Endothelial cell of umbilical vein (primary cell): Measurements from ENCODE around the gene C4orf50. TPM values are rescaled to one million over a fixed set of nuclear protein-coding genes. Genes with fewer than 3 reads are reported as not detected.

ENCODE experiments used
- BruUV-seq: library from RNA; stranded (reverse); fragments of 400-500 nt; replicated peaks from 2 replicates; lab custom pipeline; 2021; lab: Mats Ljungman, UMichigan
- CTCF ChIA-PET: fragments of 300-600, 350-600 bp; sonication (Branson Sonifier 250); formaldehyde crosslinking; loops from one replicate; lab custom pipeline; 2021; ENCODE audit warnings: antibody characterized with exemption, inconsistent platforms; lab: Charles Lee
- POLR2A ChIA-PET: fragments of 300-600, 350-600 bp; sonication (Branson Sonifier 250); formaldehyde crosslinking; loops from one replicate; lab custom pipeline; 2021; ENCODE audit warnings: antibody characterized with exemption, inconsistent platforms; lab: Charles Lee
- DNase-seq: peaks from one replicate; pipeline ENCODE4 v3.0.0-alpha.2; 2011; ENCODE audit warnings: low read depth, low spot score
- FAIRE-seq: peaks from 2 replicates; lab custom pipeline; 2011; peaks lifted over from hg19 to GRCh38; lab: Jason Lieb, UNC
- H2AFZ ChIP-seq: 2 replicates; pipeline ENCODE4 v1.6.0; 2012; ENCODE audit warnings: low read depth, low read length, control low read depth, inconsistent platforms
- H3K27ac ChIP-seq: 2 replicates; pipeline ENCODE4 v1.5.1; 2011; ENCODE audit warnings: low read depth, mild to moderate bottlenecking, control low read depth, low read length, moderate library complexity; ENCODE audit not compliant: insufficient read depth
- H3K27me3 ChIP-seq, 2 experiments: 2 replicates each; pipeline versions ENCODE4 v1.6.0 to v1.6.1; 2011; ENCODE audit warnings: low read length in 2 of 2, mixed read lengths in 1 of 2; ENCODE audit not compliant: control insufficient read depth in 2 of 2, insufficient read depth in 2 of 2
- H3K36me3 ChIP-seq, 2 experiments: 2 replicates in 1 of 2; 3 replicates in 1 of 2; pipeline ENCODE4 v1.5.1; 2011; ENCODE audit warnings: low read length in 2 of 2, mild to moderate bottlenecking in 1 of 2, moderate library complexity in 1 of 2; ENCODE audit not compliant: control insufficient read depth in 2 of 2, insufficient read depth in 2 of 2; ENCODE audit errors: extremely low read depth in 1 of 2
- H3K4me1 ChIP-seq: 3 replicates; pipeline ENCODE4 v1.5.1; 2011; ENCODE audit warnings: mild to moderate bottlenecking, low read length; ENCODE audit not compliant: control insufficient read depth, insufficient read depth; ENCODE audit errors: extremely low read depth
- H3K4me2 ChIP-seq: 2 replicates; pipeline ENCODE4 v1.6.1; 2011; ENCODE audit warnings: low read length, control low read depth, mixed read lengths; ENCODE audit not compliant: insufficient read depth
- H3K4me3 ChIP-seq, 3 experiments: fragments of 200-600 bp in 1 of 3; sonication (generic), shearing (Covaris generic) in 1 of 3; replicated peaks in 1 of 3; 2 replicates each; pipeline ENCODE4 v1.5.1; 2011 to 2016; ENCODE audit warnings: control low read depth in 3 of 3, low read length in 3 of 3, mild to moderate bottlenecking in 2 of 3, inconsistent platforms in 1 of 3, low read depth in 1 of 3, moderate library complexity in 1 of 3; ENCODE audit not compliant: insufficient read depth in 1 of 3
- H3K79me2 ChIP-seq: 2 replicates; pipeline ENCODE4 v1.6.0; 2012; ENCODE audit warnings: low read length, inconsistent platforms; ENCODE audit not compliant: control insufficient read depth, insufficient read depth
- H3K9ac ChIP-seq: replicated peaks from 2 replicates; pipeline ENCODE3; 2011; ENCODE audit warnings: low read length, control low read depth; ENCODE audit not compliant: insufficient read depth; ENCODE audit errors: extremely low read depth
- H3K9me1 ChIP-seq: replicated peaks from 3 replicates; pipeline ENCODE4 v1.6.0; 2011; ENCODE audit warnings: mild to moderate bottlenecking, low read length; ENCODE audit not compliant: control insufficient read depth, insufficient read depth; ENCODE audit errors: extremely low read depth
- H3K9me3 ChIP-seq: replicated peaks from 2 replicates; pipeline ENCODE4 v1.5.1; 2012; ENCODE audit warnings: low read length, inconsistent platforms; ENCODE audit not compliant: control insufficient read depth, insufficient read depth
- H4K20me1 ChIP-seq: replicated peaks from 2 replicates; pipeline ENCODE3; 2011; ENCODE audit warnings: mild to moderate bottlenecking, low read length; ENCODE audit not compliant: control insufficient read depth, insufficient read depth; ENCODE audit errors: extremely low read depth
- EZH2 ChIP-seq: IDR thresholded peaks from 2 replicates; pipeline ENCODE4 v1.6.1; 2012; ENCODE audit warnings: borderline replicate concordance, low read depth, mild to moderate bottlenecking, moderate library complexity, low read length, inconsistent platforms; ENCODE audit not compliant: severe bottlenecking
- FOS ChIP-seq: IDR thresholded peaks from 2 replicates; pipeline ENCODE4 v1.6.1; 2011; ENCODE audit warnings: mild to moderate bottlenecking, low read length, moderate library complexity, borderline replicate concordance; ENCODE audit not compliant: insufficient read depth
- JUN ChIP-seq: IDR thresholded peaks from 2 replicates; pipeline ENCODE4 v1.6.1; 2011; ENCODE audit warnings: borderline replicate concordance, low read depth; ENCODE audit not compliant: insufficient read length, insufficient read depth
- POLR2A ChIP-seq: IDR thresholded peaks from 2 replicates; pipeline ENCODE4 v1.6.1; 2012; ENCODE audit warnings: low read depth, mild to moderate bottlenecking, control low read depth, low read length
- POLR2AphosphoS5 ChIP-seq: IDR thresholded peaks from 2 replicates; pipeline ENCODE4 v1.6.1; 2012; ENCODE audit warnings: low read depth, mild to moderate bottlenecking, control low read depth, low read length, moderate library complexity; ENCODE audit not compliant: insufficient read depth
- dilution Hi-C: fragments of 300-500 bp; cut with MboI; formaldehyde crosslinking; loops from one replicate; pipeline ENCODE4 v1.15.0; 2019; ENCODE audit warnings: low sequenced_read_pairs; ENCODE audit not compliant: extremely low pct_ligation_motif_present
- intact Hi-C: fragments of 100-400 bp; cut with micrococcal nuclease; formaldehyde crosslinking; loops from one replicate; pipeline ENCODE4 v1.10.0; 2022
- polyA plus RNA-seq, 4 experiments: library from polyadenylated mRNA; depleted of rRNA in 3 of 4; stranded (reverse) in 3 of 4; unstranded in 1 of 4; fragments of >200 nt; gene quantifications; 2 replicates each; pipeline versions ENCODE4 v1.2.1 to v1.2.3, GENCODE V29; 2011 to 2012; ENCODE audit warnings: missing spikeins in 1 of 4
- total RNA-seq: library from RNA; stranded (reverse); gene quantifications from 2 replicates; pipeline ENCODE4 v1.2.3, GENCODE V29; 2021
- TF ChIP-seq, protein P1 (sequence below), 2 donors: IDR thresholded peaks; 1 replicate in 1 of 2; 2 replicates in 1 of 2; pipeline ENCODE4 v1.5.1; 2011; ENCODE audit warnings: low read length in 2 of 2, mild to moderate bottlenecking in 2 of 2, moderate library complexity in 2 of 2, control low read depth in 1 of 2, inconsistent platforms in 1 of 2, low read depth in 1 of 2; ENCODE audit not compliant: insufficient read depth in 1 of 2; ENCODE audit errors: extremely low read depth in 1 of 2

The C4orf50 gene
- total and polyA plus RNA-seq, 2 donors (not counting 3 experiments of a cell fraction or from before 2014, with no cell fraction given) = not detected

DNA sequence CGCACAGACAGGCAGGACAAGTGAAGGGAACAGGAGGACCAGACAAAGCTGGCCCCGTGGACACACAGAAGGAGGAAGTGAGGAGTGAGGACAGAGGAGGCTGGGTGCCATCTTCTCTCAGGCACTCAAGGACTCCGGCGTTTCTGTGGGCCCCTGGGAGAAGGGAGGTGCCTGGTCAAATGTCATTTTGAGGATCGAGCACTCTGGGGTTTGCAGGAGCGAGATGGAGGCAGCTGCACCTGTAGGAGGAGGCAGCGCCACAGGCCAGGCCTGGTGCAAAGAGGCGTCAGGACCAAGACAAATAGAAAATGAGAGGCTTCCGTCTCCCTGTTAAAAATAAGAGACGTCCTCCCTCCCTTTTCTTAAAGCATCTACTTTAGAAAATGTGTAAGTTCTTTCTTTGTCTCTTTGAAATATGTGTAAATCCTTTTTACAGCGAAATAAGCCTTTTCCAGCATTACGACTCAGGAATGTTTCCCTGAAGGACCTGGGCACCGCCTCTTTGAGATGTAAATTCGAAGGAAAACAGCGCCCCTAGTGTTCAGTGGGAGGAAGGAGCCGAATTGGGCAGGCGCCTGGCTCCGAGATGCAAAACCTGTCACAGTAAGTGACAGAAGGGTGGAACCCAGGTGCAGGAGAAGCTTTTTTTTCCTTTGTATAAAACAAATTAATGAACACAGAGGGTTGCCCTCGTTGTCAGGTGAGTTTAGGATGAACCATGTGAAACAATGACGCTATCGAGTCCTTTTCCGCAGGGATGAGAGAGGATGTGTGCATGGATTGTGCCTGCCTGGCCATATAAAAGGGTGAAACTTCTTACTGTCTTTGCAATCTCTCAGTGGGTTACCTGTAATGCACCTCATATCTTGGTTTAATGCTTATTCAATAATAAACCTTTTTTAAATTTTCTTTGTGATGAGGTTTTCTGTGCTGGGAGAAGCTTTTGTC is 1.4 kb upstream of the C4orf50 start:
- no peak overlapping the region for H3K9ac ChIP-seq
- ChIA-PET CTCF (interaction anchor here (0.7 to 1.8 kb wide), 2 partner anchors 21 to 58 kb away, joined by 4 to 8 read pairs; no protein-coding TSS in a partner anchor), POLR2A (no interaction called here)
- H3K4me3 ChIP-seq = no peak overlapping the region
- no peaks in the 10 kb centered on the region for H3K4me1 ChIP-seq
- TF ChIP-seq JUN = no peak
- TF ChIP-seq, protein P1, sequence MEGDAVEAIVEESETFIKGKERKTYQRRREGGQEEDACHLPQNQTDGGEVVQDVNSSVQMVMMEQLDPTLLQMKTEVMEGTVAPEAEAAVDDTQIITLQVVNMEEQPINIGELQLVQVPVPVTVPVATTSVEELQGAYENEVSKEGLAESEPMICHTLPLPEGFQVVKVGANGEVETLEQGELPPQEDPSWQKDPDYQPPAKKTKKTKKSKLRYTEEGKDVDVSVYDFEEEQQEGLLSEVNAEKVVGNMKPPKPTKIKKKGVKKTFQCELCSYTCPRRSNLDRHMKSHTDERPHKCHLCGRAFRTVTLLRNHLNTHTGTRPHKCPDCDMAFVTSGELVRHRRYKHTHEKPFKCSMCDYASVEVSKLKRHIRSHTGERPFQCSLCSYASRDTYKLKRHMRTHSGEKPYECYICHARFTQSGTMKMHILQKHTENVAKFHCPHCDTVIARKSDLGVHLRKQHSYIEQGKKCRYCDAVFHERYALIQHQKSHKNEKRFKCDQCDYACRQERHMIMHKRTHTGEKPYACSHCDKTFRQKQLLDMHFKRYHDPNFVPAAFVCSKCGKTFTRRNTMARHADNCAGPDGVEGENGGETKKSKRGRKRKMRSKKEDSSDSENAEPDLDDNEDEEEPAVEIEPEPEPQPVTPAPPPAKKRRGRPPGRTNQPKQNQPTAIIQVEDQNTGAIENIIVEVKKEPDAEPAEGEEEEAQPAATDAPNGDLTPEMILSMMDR (IDR thresholded peaks at IDR 0.05; ENCODE audit: extremely low read depth in 1 of 2, insufficient read depth in 1 of 2, low read depth in 1 of 2, low read length in 2 of 2) = peak; percentile 74 to 76
- H3K36me3 ChIP-seq = no peaks in the 10 kb centered on the region
- no peaks in the 10 kb centered on the region for H4K20me1 ChIP-seq
- H3K27me3 ChIP-seq = no peaks in the 10 kb centered on the region
- no peaks in the 10 kb centered on the region for H3K79me2 ChIP-seq
- dilution Hi-C loops = no loop called here
- H3K4me2 ChIP-seq = no peak overlapping the region
- BruUV-seq = no TSS peak
- no peaks in the 10 kb centered on the region for H3K9me1 ChIP-seq
- no peak overlapping the region for H3K27ac ChIP-seq
- no peaks in the 10 kb centered on the region for H3K9me3 ChIP-seq
- DNase-seq (peak; percentile 40), FAIRE-seq (peak; percentile 77)
- no peak overlapping the region for H2AFZ ChIP-seq
- intact Hi-C loops = no loop called here

DNA sequence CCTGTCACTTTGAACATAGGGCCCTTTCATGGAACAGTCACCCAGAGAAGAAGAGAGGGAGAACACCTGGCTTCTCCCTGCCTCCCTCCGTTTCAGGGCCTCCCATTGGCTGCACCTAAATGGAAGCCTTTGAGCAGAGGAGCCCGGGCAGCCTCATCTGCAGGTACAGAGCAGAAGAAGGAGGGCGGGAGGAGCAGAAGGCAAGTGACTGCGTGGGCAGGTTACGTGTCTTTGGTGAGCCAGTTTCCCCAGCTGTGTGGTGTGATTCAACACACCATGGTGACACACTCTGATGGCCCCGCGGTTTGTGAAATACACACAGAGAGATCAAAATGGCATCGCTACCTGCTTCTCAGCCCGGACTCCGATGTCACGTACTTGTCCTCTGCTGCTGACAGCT is 431 bp downstream of the C4orf50 start:
- Histone ChIP-seq H3K36me3 (no peaks in the 10 kb centered on the region), H3K4me1 (no peaks in the 10 kb centered on the region), H3K27ac (no peak overlapping the region), H2AFZ (no peak overlapping the region), H3K9ac (no peak overlapping the region), H3K4me3 (no peak overlapping the region), H4K20me1 (no peaks in the 10 kb centered on the region), H3K27me3 (no peaks in the 10 kb centered on the region), H3K4me2 (no peak overlapping the region), H3K79me2 (no peaks in the 10 kb centered on the region), H3K9me1 (no peaks in the 10 kb centered on the region), H3K9me3 (no peaks in the 10 kb centered on the region)
- BruUV-seq = no TSS peak
- FAIRE-seq = no peak
- intact Hi-C loops (no loop called here), dilution Hi-C loops (no loop called here)
- TF ChIP-seq, protein P1 (IDR thresholded peaks at IDR 0.05; ENCODE audit: extremely low read depth in 1 of 2, insufficient read depth in 1 of 2, low read depth in 1 of 2, low read length in 2 of 2) = no peak
- no peak for TF ChIP-seq JUN
- TF ChIP-seq POLR2A = no peak
- no peak for TF ChIP-seq EZH2
- TF ChIP-seq POLR2AphosphoS5 = no peak
- TF ChIP-seq FOS = no peak
- CTCF ChIA-PET = no interaction called here
- no peak for DNase-seq
- POLR2A ChIA-PET = no interaction called here
